KMS-11 (cell line): Measurements from ENCODE around the gene DDX59.

Experiments
- H2AFZ ChIP-seq: fragments of 200-600 bp; sonication (generic); 2 replicates; pipeline ENCODE4 v1.6.1; 2016; ENCODE audit warnings: antibody characterized with exemption, mixed run types, low read depth
- H3K27ac ChIP-seq: fragments of 200-600 bp; sonication (generic); 2 replicates; pipeline ENCODE4 v1.6.1; 2016; ENCODE audit warnings: mild to moderate bottlenecking, mixed run types
- H3K27me3 ChIP-seq: fragments of 200-600 bp; sonication (generic); 2 replicates; pipeline ENCODE4 v1.6.1; 2017; ENCODE audit warnings: mild to moderate bottlenecking, low read depth, mixed run types, moderate library complexity; ENCODE audit not compliant: insufficient read depth
- H3K36me3 ChIP-seq: fragments of 200-600 bp; sonication (generic); 2 replicates; pipeline ENCODE4 v1.6.1; 2017; ENCODE audit warnings: mild to moderate bottlenecking, mixed run types; ENCODE audit not compliant: insufficient read depth
- H3K4me1 ChIP-seq: fragments of 200-600 bp; sonication (generic); 2 replicates; pipeline ENCODE4 v1.6.1; 2016; ENCODE audit warnings: mild to moderate bottlenecking, low read depth, mixed run types; ENCODE audit not compliant: poor library complexity, severe bottlenecking
- H3K4me2 ChIP-seq: fragments of 200-600 bp; sonication (generic); 2 replicates; pipeline ENCODE4 v1.7.0; 2016; ENCODE audit warnings: mild to moderate bottlenecking, mixed run types
- H3K4me3 ChIP-seq: fragments of 200-600 bp; sonication (generic); IDR thresholded peaks from 2 replicates; pipeline ENCODE4 v1.6.1; 2017; ENCODE audit warnings: low read depth, low read length, mixed read lengths; ENCODE audit not compliant: insufficient read depth
- H3K79me2 ChIP-seq: fragments of 200-600 bp; sonication (generic); 2 replicates; pipeline ENCODE4 v1.6.1; 2016; ENCODE audit warnings: low read depth, mixed run types; ENCODE audit not compliant: insufficient read depth
- H3K9ac ChIP-seq: fragments of 200-600 bp; sonication (generic); 2 replicates; pipeline ENCODE4 v1.6.1; 2016; ENCODE audit warnings: mild to moderate bottlenecking, mixed run types
- H4K20me1 ChIP-seq: fragments of 200-600 bp; sonication (generic); 2 replicates; pipeline ENCODE4 v1.6.1; 2016; ENCODE audit warnings: mild to moderate bottlenecking, mixed run types; ENCODE audit not compliant: insufficient read depth
- TF ChIP-seq, protein P1 (sequence below): fragments of 200-600 bp; sonication (generic); conservative IDR thresholded peaks from 2 replicates; pipeline ENCODE4 v1.6.1; 2017; ENCODE audit warnings: low read depth, mild to moderate bottlenecking, antibody characterized with exemption, low read length, moderate library complexity, mixed read lengths

DDX59 gene

GRCh38 chr1:200658037-200658818 is 11.5 kb downstream of the DDX59 start:
- no peak overlapping the region for H2AFZ ChIP-seq
- H3K4me2 ChIP-seq: no peak overlapping the region
- no peaks in the 10 kb centered on the region for H3K27me3 ChIP-seq
- H3K4me3 ChIP-seq: no peak overlapping the region
- TF ChIP-seq, protein P1, sequence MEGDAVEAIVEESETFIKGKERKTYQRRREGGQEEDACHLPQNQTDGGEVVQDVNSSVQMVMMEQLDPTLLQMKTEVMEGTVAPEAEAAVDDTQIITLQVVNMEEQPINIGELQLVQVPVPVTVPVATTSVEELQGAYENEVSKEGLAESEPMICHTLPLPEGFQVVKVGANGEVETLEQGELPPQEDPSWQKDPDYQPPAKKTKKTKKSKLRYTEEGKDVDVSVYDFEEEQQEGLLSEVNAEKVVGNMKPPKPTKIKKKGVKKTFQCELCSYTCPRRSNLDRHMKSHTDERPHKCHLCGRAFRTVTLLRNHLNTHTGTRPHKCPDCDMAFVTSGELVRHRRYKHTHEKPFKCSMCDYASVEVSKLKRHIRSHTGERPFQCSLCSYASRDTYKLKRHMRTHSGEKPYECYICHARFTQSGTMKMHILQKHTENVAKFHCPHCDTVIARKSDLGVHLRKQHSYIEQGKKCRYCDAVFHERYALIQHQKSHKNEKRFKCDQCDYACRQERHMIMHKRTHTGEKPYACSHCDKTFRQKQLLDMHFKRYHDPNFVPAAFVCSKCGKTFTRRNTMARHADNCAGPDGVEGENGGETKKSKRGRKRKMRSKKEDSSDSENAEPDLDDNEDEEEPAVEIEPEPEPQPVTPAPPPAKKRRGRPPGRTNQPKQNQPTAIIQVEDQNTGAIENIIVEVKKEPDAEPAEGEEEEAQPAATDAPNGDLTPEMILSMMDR: no peak
- no peaks in the 10 kb centered on the region for H4K20me1 ChIP-seq
- peaks cover 25% of the 10 kb centered on the region for H3K4me1 ChIP-seq
- no peak overlapping the region for H3K27ac ChIP-seq
- no peak overlapping the region for H3K9ac ChIP-seq
- no peaks in the 10 kb centered on the region for H3K79me2 ChIP-seq
- no peaks in the 10 kb centered on the region for H3K36me3 ChIP-seq

GRCh38 chr1:200654660-200655059 is 15.0 kb downstream of the DDX59 start:
- TF ChIP-seq, protein P1: no peak

GRCh38 chr1:200653022-200653462 is 16.7 kb downstream of the DDX59 start:
- H3K27me3 ChIP-seq: no peaks in the 10 kb centered on the region
- H3K79me2 ChIP-seq: no peaks in the 10 kb centered on the region
- H3K4me3 ChIP-seq: no peak overlapping the region
- no peak overlapping the region for H3K9ac ChIP-seq
- H3K4me1 ChIP-seq: peaks cover 11% of the 10 kb centered on the region
- H3K27ac ChIP-seq: no peak overlapping the region
- H2AFZ ChIP-seq: no peak overlapping the region
- no peaks in the 10 kb centered on the region for H4K20me1 ChIP-seq
- no peak overlapping the region for H3K4me2 ChIP-seq
- no peaks in the 10 kb centered on the region for H3K36me3 ChIP-seq
- TF ChIP-seq, protein P1: no peak

More at GRCh38 chr1:200654660-200655059, 15.0 kb downstream of the DDX59 start:
- H3K27me3 ChIP-seq: no peaks in the 10 kb centered on the region
- H2AFZ ChIP-seq: no peak overlapping the region
- H3K9ac ChIP-seq: no peak overlapping the region
- H3K36me3 ChIP-seq: no peaks in the 10 kb centered on the region
- H3K27ac ChIP-seq: no peak overlapping the region
- H3K4me1 ChIP-seq: peaks cover 19% of the 10 kb centered on the region
- H3K79me2 ChIP-seq: no peaks in the 10 kb centered on the region
- H4K20me1 ChIP-seq: no peaks in the 10 kb centered on the region
- no peak overlapping the region for H3K4me2 ChIP-seq
- no peak overlapping the region for H3K4me3 ChIP-seq

GRCh38 chr1:200652378-200652777 is 17.3 kb downstream of the DDX59 start:
- no peaks in the 10 kb centered on the region for H3K36me3 ChIP-seq
- H4K20me1 ChIP-seq: no peaks in the 10 kb centered on the region
- H3K79me2 ChIP-seq: no peaks in the 10 kb centered on the region
- no peak overlapping the region for H3K27ac ChIP-seq
- H3K4me2 ChIP-seq: no peak overlapping the region
- H3K4me3 ChIP-seq: no peak overlapping the region
- peaks cover 11% of the 10 kb centered on the region for H3K4me1 ChIP-seq
- TF ChIP-seq, protein P1: no peak
- H2AFZ ChIP-seq: no peak overlapping the region
- no peak overlapping the region for H3K9ac ChIP-seq
- H3K27me3 ChIP-seq: no peaks in the 10 kb centered on the region
